MCF 10A (cell line): ENCODE data around the gene B4GALT2. TPM values are rescaled to one million over a fixed set of nuclear protein-coding genes. Genes with fewer than 3 reads are reported as not detected.

Experiments
- BruUV-seq: library from RNA; stranded (reverse); fragments of 400-500 nt; replicated peaks from 2 replicates; lab custom pipeline; 2021; lab: Mats Ljungman, UMichigan
- CTCF ChIA-PET: fragments of 300-600 bp; sonication (Branson Sonifier 250); formaldehyde crosslinking; extraction: SDS; loops from one replicate; lab custom pipeline; 2021; ENCODE audit warnings: antibody characterized with exemption, inconsistent platforms; lab: Yijun Ruan, JAX
- POLR2A ChIA-PET: fragments of 300-600, 350-650 bp; sonication (Branson Sonifier 250); formaldehyde crosslinking; extraction: SDS; loops from one replicate; lab custom pipeline; 2020; ENCODE audit warnings: antibody characterized with exemption, inconsistent platforms; lab: Yijun Ruan, JAX
- DNase-seq: peaks from one replicate; pipeline ENCODE4 v3.0.0-alpha.2; 2018; ENCODE audit not compliant: unreplicated experiment
- H3K27ac Mint-ChIP-seq: one replicate; pipeline ENCODE4 v1.8.0; 2022; ENCODE audit warnings: mild to moderate bottlenecking, low read depth, mixed read lengths; ENCODE audit not compliant: unreplicated experiment
- H3K27me3 Mint-ChIP-seq: one replicate; pipeline ENCODE4 v1.8.0; 2022; ENCODE audit warnings: mixed read lengths; ENCODE audit not compliant: insufficient read depth, unreplicated experiment
- H3K36me3 Mint-ChIP-seq: one replicate; pipeline ENCODE4 v1.8.0; 2022; ENCODE audit warnings: mild to moderate bottlenecking, moderate library complexity, mixed read lengths; ENCODE audit not compliant: insufficient read depth, unreplicated experiment
- H3K4me1 Mint-ChIP-seq: one replicate; pipeline ENCODE4 v1.8.0; 2022; ENCODE audit warnings: mixed read lengths; ENCODE audit not compliant: insufficient read depth, unreplicated experiment
- H3K4me3 Mint-ChIP-seq: one replicate; pipeline ENCODE4 v1.8.0; 2022; ENCODE audit warnings: mild to moderate bottlenecking, moderate library complexity, mixed read lengths; ENCODE audit not compliant: unreplicated experiment
- H3K9me3 Mint-ChIP-seq: one replicate; pipeline ENCODE4 v1.8.0; 2022; ENCODE audit warnings: mixed read lengths; ENCODE audit not compliant: unreplicated experiment
- intact Hi-C: fragments of 100-400 bp; cut with micrococcal nuclease; formaldehyde crosslinking; loops from 2 replicates; pipeline ENCODE4 v1.14.1; 2022
- total RNA-seq: library from RNA; stranded (reverse); gene quantifications from 2 replicates; pipeline ENCODE4 v1.2.3, GENCODE V29; 2022
- TF ChIP-seq, protein P1 (sequence below): fragments of 200-600 bp; IDR thresholded peaks from one replicate; pipeline ENCODE4 v1.8.0; 2022; ENCODE audit warnings: antibody characterized with exemption, mild to moderate bottlenecking; ENCODE audit not compliant: unreplicated experiment

Gene B4GALT2
- total RNA-seq, 1 experiment from 2014 or later = 68.4 TPM

DNA sequence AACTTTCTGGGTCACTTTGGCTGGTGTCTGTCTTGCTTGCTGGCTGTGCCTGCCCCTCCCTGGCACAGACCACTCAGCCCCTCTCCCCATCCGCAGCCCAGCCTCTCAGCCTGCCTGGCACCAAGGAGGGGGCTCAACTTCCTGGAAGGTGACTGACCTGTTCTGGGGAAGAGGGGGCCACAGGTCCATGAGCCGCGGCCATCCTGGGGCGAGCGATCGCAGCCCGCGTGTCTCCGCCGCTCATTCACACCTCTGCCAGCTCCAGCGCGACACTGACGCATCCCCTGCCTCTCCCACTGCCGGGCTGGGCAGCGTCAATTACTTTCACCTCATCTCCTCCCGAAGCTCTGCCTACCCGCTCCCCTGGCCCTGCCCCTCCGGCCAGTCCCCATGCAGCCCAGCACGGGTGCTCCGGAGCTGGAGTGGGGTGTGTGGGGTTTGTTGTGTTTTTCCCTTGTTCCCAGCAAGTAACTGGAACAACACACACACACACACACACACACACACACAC, 37.9 kb downstream of the B4GALT2 start:
- CTCF ChIA-PET = interaction anchor here (1.0 to 2.0 kb wide), 2 partner anchors 10 to 19 kb away, joined by 4 to 7 read pairs; no protein-coding TSS in a partner anchor
- Mint-ChIP-seq H3K4me1 (no peaks in the 10 kb centered on the region), H3K27ac (no peak overlapping the region), H3K36me3 (peaks cover 6% of the 10 kb centered on the region), H3K9me3 (no peaks in the 10 kb centered on the region), H3K27me3 (no peaks in the 10 kb centered on the region), H3K4me3 (no peak overlapping the region)
- TF ChIP-seq, protein P1, sequence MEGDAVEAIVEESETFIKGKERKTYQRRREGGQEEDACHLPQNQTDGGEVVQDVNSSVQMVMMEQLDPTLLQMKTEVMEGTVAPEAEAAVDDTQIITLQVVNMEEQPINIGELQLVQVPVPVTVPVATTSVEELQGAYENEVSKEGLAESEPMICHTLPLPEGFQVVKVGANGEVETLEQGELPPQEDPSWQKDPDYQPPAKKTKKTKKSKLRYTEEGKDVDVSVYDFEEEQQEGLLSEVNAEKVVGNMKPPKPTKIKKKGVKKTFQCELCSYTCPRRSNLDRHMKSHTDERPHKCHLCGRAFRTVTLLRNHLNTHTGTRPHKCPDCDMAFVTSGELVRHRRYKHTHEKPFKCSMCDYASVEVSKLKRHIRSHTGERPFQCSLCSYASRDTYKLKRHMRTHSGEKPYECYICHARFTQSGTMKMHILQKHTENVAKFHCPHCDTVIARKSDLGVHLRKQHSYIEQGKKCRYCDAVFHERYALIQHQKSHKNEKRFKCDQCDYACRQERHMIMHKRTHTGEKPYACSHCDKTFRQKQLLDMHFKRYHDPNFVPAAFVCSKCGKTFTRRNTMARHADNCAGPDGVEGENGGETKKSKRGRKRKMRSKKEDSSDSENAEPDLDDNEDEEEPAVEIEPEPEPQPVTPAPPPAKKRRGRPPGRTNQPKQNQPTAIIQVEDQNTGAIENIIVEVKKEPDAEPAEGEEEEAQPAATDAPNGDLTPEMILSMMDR = no peak
- no peak for DNase-seq
- BruUV-seq = no TSS peak
- intact Hi-C loops = no loop called here
- POLR2A ChIA-PET = interaction anchor here (0.6 kb wide), 1 partner anchor 13 kb away, joined by 3 read pairs; no protein-coding TSS in a partner anchor

DNA sequence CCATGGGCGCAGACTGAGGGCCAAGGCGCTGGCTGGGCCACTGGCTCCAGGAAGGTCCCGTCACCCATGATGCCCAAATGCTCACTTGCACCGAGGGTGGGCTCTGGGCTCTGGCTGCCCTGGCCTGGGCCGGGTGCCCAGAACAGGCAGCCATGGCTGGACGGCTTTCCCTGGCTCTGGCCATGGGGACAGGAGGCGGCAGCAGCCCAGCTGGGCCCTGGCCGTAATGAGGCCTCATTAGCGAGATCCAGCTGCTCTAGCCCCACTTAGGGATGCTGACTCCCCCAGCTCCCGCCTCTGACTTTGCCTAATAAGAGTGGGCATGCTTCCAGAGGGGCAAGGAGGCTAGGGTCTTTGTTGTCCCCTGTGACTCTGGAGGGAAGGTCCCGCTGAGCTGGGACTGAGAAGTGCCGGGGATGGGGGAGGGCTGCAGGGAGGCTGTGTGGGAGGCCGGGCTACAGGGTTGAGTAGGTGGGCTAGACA, 40.5 kb downstream of the B4GALT2 start:
- Mint-ChIP-seq H3K27me3 (no peaks in the 10 kb centered on the region), H3K36me3 (peaks cover 27% of the 10 kb centered on the region), H3K27ac (no peak overlapping the region), H3K4me3 (no peak overlapping the region), H3K4me1 (no peaks in the 10 kb centered on the region), H3K9me3 (no peaks in the 10 kb centered on the region)
- BruUV-seq = no TSS peak
- ChIA-PET POLR2A (interaction anchor here (1.1 to 1.4 kb wide), 2 partner anchors 10 to 45 kb away, joined by 3 to 5 read pairs; partner anchors contain the start of gene ATP6V0B), CTCF (interaction anchor here (1.1 to 3.8 kb wide), 2 partner anchors 14 to 17 kb away, joined by 3 to 23 read pairs; no protein-coding TSS in a partner anchor)
- intact Hi-C loops = no loop called here
- TF ChIP-seq, protein P1 = no peak
- DNase-seq = no peak

DNA sequence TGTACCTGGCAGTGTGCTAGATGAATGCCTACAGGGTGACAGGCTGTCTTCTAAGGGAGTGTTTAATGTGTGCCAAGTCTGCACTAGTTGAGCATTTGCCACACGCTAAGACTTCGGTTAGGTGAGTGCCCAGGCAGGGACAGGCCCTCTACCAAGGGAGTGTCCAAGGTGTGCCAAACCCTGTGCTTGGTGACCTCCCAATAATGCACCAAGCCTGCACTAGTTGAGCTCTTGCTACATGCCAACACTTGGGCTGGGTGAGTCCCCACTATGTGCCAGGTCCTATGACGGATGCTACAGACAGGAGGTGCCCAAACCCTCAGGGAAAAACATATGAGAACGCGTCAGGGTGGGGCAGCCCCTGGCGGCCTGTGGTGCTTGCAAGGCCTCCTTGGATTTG, 41.5 kb downstream of the B4GALT2 start:
- intact Hi-C loops = no loop called here
- H3K9me3 Mint-ChIP-seq = no peaks in the 10 kb centered on the region
- H3K27me3 Mint-ChIP-seq = no peaks in the 10 kb centered on the region
- no peak overlapping the region for H3K4me3 Mint-ChIP-seq
- no peak for DNase-seq
- BruUV-seq = no TSS peak
- peaks cover 7% of the 10 kb centered on the region for H3K4me1 Mint-ChIP-seq
- H3K36me3 Mint-ChIP-seq = peaks cover 36% of the 10 kb centered on the region
- TF ChIP-seq, protein P1 = no peak
- CTCF ChIA-PET = interaction anchor here (0.8 to 3.8 kb wide), 5 partner anchors 9 to 28 kb away, joined by 3 to 23 read pairs (median 6); no protein-coding TSS in a partner anchor
- H3K27ac Mint-ChIP-seq = no peak overlapping the region
- POLR2A ChIA-PET = no interaction called here

DNA sequence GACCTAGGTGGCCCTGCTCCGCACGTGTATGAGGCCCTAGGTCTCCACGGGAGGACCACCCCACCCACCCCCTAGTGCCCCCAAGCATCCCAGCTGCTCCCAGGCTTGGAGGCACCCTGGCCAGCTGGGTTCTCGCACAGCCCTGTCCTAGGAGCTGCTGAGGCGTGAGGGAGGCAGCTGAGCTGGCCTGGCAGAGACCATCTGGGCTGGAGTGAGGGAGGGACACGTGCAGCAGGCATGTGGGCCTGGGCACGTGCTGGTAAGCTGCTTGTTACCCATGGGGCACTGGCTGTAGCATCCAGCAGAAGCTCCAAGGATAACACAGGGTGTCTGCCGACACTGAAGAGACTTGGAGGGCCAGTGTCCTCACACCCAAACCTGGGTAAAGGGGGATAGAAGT, 42.1 kb downstream of the B4GALT2 start:
- Mint-ChIP-seq H3K9me3 (no peaks in the 10 kb centered on the region), H3K27ac (no peak overlapping the region), H3K4me3 (no peak overlapping the region), H3K4me1 (peaks cover 7% of the 10 kb centered on the region), H3K36me3 (peaks cover 38% of the 10 kb centered on the region), H3K27me3 (no peaks in the 10 kb centered on the region)
- no peak for DNase-seq
- ChIA-PET POLR2A (no interaction called here), CTCF (interaction anchor here (0.8 to 3.8 kb wide), 5 partner anchors 10 to 91 kb away, joined by 3 to 23 read pairs (median 6); no protein-coding TSS in a partner anchor)
- intact Hi-C loops = no loop called here
- BruUV-seq = no TSS peak
- TF ChIP-seq, protein P1 = no peak
